GM18505 (cell line): ENCODE data around the gene BCAP31.

Experiments used
- ATAC-seq: cut with Tn5 transposase; IDR thresholded peaks from one replicate; pipeline ENCODE4 v1.9.1; 2021; ENCODE audit not compliant: unreplicated experiment
- POLR2A ChIP-seq: IDR thresholded peaks from 4 replicates; pipeline ENCODE4 v1.6.1; 2011; ENCODE audit warnings: borderline replicate concordance; ENCODE audit not compliant: insufficient read depth, insufficient read length; ENCODE audit errors: extremely low read depth

Gene BCAP31

GRCh38 chrX:153724252-153725038, at the start of gene BCAP31, which contains the start of gene ABCD1:
BCAP31 (minus strand) TSS chrX:153724387; CDS start chrX:153723244, 1,143 bp downstream.
ABCD1 (plus strand) TSS chrX:153724856; CDS start chrX:153725267, 411 bp downstream.
- TF ChIP-seq POLR2A, result peak; percentile 77
- peak; percentile 56 for ATAC-seq

GRCh38 chrX:153773218-153773611, 49.0 kb upstream of the BCAP31 start:
- no peak for TF ChIP-seq POLR2A
- ATAC-seq, result no peak

DNA sequence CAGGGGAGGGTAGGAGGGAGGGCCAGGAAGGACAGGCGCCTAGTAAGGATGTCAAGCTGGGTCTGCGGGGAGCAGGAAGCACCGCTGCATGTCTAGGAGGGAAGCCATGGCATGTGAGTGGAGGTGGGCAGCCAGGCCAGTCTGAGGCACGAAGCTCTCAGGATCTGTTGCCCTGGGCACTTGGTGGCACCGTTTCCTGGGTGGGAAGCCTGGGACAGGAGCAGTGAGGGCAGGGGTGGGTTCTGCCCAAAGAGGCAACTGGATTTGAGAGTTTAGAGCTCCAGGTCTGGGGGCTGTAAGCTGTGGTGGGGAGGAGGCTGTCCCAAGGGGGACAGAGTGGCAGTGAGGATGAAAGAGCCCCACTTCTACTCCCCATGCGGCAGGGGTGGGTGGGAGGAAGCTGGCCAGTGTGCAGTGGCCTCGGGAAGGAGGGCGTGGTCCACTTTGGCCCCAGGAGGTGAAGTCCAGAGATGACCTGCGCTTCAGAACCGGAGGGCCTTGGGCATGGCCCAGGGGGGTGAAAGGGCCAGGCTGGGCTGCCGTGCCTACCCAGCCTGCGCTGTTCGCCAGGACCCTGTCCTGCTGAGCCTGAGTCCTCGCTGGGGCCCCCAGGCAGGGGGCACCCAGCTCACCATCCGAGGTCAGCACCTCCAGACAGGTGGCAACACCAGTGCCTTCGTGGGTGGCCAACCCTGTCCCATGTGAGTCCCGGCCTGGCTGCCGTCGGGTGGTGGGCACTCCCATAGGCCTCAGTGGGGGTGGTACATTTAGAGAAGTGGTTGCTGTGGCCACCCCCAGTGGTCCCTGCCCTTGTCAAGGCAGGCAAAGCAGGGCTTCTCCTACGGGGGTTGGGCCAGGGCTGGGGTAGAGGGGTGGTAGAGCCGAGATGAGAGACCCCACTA, 48.4 kb upstream of the BCAP31 start:
- no peak for TF ChIP-seq POLR2A
- ATAC-seq, result no peak

DNA sequence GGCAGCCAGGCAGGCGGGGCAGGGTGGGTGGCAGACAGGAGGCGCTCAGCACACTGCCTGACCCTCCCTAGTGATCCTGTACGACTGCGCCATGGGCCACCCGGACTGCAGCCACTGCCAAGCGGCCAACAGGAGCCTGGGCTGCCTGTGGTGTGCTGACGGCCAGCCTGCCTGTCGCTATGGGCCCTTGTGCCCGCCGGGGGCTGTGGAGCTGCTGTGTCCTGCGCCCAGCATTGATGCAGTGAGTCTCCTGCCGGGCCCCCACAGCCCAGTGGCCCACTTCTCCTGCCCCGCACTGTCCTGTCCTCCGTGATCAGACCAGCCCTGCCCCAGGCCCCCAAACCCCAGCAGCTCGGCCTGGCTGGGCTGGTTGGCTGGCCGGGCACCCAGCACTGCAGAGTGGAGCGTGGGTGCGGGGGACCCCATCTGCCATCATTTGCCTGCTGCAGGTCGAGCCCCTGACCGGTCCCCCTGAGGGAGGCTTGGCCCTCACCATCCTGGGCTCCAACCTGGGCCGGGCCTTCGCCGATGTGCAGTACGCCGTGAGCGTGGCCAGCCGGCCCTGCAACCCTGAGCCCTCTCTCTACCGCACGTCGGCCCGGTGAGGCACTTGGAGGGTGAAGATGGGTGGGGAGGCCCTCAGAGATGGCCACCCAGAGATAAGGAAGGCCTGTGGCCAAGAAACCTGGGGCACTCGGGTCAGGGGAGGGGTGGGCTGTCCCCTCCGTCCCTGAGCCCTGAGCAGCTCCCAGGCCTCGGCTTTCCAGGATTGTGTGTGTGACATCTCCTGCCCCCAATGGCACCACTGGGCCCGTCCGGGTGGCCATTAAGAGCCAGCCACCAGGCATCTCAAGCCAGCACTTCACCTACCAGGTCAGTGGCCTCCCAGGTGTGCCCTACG, 47.5 kb upstream of the BCAP31 start:
- no peak for ATAC-seq
- TF ChIP-seq POLR2A, result no peak

DNA sequence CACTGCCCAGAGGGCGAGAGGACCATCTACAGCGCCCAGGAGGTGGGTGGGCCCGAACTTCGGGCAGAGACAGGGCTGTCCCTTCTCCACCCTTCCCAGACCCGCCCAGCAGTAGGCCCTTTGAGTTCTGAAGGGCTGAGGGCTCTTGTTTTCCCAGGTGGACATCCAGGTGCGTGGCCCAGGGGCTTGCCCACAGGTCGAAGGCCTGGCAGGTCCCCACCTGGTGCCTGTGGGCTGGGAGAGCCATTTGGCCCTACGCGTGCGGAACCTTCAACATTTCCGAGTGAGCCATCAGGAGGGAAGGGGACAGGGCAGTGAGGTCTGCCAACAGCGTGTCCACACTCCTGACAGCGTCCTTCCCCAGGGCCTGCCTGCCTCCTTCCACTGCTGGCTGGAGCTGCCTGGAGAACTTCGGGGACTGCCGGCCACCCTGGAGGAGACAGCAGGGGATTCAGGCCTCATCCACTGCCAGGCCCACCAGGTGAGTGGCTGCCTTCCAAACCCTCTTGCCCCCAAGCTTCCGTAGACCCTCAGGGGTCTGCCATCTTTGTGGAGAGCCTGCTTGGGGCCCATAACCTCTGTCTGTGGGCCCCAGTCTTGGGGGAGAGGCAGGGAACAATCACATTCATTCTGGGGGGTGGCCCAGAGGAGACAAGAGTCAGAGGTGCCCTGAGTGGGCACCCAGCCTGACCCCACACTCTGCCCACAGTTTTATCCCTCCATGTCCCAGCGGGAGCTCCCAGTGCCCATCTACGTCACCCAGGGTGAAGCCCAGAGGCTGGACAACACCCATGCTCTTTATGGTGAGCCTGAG, 46.6 kb upstream of the BCAP31 start:
- ATAC-seq, result no peak
- TF ChIP-seq POLR2A, result no peak

GRCh38 chrX:153769865-153770600, 45.8 kb upstream of the BCAP31 start:
- TF ChIP-seq POLR2A, result no peak
- ATAC-seq, result no peak

- no peak for TF ChIP-seq POLR2A
- no peak for ATAC-seq
Measured at GRCh38 chrX:153769158-153769864, 45.1 kb upstream of the BCAP31 start.

- no peak for TF ChIP-seq POLR2A
- ATAC-seq, result no peak
Measured at GRCh38 chrX:153768311-153769157, 44.3 kb upstream of the BCAP31 start.

DNA sequence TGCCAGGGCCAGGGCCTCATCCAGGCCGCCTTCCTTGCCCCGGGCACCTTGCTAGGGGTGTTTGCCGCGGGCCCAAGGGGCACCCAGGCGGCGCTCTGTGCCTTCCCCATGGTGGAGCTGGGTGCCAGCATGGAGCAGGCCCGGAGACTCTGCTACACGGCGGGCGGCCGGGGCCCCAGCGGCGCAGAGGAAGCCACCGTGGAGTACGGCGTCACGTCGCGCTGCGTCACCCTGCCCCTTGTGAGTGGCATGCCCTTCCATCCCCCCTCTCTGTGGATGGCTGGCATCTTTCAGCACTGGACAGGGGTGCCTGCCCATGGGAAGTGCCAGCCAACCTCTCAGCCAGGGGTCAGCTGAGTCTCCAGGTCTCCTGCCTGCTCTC, 43.5 kb upstream of the BCAP31 start:
- no peak for ATAC-seq
- no peak for TF ChIP-seq POLR2A
